Fibroblast of pulmonary artery (primary cell): Measurements from ENCODE around the gene CDC42SE2.

ENCODE experiments used
- DNase-seq: peaks from one replicate; pipeline ENCODE4 v3.0.0-alpha.2; 2010; ENCODE audit warnings: low read depth
- H3K4me3 ChIP-seq: replicated peaks from 2 replicates; pipeline ENCODE4 v1.5.1; 2011; ENCODE audit warnings: low read depth, mild to moderate bottlenecking, control low read depth, low read length, moderate library complexity
- TF ChIP-seq, protein P1 (sequence below): IDR thresholded peaks from 2 replicates; pipeline ENCODE4 v1.5.1; 2011; ENCODE audit warnings: mild to moderate bottlenecking, control low read depth, low read length, inconsistent platforms; ENCODE audit errors: missing control alignments

Gene CDC42SE2

DNA sequence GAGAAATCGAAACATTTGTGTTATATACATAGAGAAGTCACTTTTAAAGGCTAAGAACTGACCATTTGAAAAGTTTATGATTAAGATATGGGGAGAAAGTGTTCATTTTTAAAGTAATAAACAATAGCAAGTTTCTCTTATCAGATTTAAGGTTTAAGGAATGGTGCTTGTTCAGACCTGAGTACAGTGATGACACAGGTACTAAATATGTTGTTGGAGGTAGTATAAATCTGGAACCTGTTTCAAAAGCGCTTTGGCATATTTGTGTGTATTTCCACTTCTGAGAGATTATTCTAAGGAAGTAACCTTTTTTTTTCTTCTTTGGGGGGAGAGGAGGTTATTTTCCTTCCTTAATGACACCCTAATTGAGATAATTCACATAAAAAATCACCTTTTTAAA, 18.4 kb downstream of the CDC42SE2 start:
- H3K4me3 ChIP-seq = no peak overlapping the region
- DNase-seq = no peak

DNA sequence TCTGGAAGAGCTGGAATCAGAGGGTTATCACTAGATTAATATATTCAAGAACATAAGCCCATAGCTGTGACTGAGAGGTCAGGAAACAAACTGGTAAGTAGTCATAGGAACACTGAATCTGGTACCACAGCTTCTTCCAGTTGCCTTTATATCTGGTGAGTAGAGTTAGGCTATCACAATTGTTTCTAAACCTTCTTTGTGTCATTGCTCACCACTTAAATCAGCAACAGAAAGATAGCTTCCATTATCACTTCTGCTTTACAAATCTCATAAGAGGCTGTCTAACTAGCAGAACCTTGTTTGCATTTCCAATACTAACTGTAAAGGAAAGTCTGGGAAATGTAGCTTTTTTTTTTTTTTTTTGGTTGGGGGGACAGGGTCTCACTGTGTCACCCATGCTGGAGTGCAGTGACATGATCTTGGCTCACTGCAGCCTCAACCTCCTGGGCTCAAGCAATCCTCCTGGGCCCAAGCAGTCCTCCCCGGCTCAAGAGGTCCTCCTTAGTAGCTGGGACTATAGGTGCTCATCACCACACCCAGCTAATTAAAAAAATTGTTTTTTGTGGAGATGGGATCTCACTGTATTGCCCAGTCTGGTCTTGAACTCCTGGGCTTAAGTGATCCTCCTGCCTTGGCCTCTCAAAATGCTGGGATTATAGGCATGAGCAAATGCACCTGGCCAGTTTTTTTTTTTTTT, 22.0 kb downstream of the CDC42SE2 start:
- no peak overlapping the region for H3K4me3 ChIP-seq
- no peak for DNase-seq
- TF ChIP-seq, protein P1, sequence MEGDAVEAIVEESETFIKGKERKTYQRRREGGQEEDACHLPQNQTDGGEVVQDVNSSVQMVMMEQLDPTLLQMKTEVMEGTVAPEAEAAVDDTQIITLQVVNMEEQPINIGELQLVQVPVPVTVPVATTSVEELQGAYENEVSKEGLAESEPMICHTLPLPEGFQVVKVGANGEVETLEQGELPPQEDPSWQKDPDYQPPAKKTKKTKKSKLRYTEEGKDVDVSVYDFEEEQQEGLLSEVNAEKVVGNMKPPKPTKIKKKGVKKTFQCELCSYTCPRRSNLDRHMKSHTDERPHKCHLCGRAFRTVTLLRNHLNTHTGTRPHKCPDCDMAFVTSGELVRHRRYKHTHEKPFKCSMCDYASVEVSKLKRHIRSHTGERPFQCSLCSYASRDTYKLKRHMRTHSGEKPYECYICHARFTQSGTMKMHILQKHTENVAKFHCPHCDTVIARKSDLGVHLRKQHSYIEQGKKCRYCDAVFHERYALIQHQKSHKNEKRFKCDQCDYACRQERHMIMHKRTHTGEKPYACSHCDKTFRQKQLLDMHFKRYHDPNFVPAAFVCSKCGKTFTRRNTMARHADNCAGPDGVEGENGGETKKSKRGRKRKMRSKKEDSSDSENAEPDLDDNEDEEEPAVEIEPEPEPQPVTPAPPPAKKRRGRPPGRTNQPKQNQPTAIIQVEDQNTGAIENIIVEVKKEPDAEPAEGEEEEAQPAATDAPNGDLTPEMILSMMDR = no peak

More for the DNA sequence above, 18.4 kb downstream of the CDC42SE2 start:
- TF ChIP-seq, protein P1 = no peak

DNA sequence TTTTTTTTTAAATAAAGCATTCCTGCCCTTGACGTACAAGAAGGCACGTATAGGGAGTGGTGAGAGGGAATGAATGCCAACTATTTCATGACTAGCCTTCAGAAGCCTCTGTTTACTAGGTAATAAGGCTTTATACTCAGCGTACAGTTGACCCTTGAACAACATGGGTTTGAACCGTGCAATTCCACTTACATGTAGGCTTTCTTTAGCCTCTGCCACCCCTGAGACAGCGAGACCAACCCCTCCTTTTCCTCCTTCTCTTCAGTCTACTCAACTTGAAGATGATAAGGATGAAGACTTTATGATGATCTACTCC, 22.5 kb downstream of the CDC42SE2 start:
- H3K4me3 ChIP-seq = no peak overlapping the region
- TF ChIP-seq, protein P1 = no peak
- DNase-seq = no peak

DNA sequence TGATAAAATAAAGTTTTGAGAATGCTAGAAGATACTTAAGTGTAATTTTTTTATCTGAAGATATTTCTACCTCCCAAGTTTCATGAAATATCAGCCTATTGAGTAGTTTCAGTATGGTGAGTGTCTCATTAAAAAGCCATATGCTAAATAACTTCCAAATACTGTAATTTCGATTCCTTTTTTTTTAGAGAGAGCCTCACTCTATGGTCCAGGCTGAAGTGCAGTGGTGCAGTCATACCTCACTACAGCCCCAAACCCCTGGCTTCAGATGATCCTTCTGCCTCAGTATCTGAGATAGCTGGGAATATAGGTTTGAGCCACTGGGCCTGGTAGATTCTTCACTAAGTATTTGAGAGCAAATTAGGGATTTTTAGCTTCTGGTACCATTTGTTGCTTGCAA, 24.5 kb downstream of the CDC42SE2 start:
- no peak overlapping the region for H3K4me3 ChIP-seq
- TF ChIP-seq, protein P1 = no peak
- no peak for DNase-seq

DNA sequence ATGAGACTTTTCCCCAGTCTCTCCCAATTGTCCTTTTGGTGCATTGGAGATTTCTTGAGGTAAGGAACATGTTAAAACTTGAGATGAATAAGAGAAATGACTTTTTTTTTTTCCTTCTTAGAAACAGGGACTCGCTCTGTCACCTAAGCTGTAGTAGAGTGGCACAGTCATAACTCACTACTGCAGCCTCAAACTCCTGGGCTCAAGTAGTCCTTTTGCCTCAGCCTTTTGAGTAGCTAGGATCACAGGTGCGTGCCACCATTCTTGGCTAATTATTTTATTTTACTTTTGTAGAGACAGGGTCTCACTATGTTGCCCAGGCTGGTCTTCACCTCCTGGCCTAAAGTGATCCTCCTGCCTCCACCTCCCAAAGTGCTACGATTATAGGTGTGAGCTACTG, 25.9 kb downstream of the CDC42SE2 start:
- no peak overlapping the region for H3K4me3 ChIP-seq
- TF ChIP-seq, protein P1 = no peak
- no peak for DNase-seq

DNA sequence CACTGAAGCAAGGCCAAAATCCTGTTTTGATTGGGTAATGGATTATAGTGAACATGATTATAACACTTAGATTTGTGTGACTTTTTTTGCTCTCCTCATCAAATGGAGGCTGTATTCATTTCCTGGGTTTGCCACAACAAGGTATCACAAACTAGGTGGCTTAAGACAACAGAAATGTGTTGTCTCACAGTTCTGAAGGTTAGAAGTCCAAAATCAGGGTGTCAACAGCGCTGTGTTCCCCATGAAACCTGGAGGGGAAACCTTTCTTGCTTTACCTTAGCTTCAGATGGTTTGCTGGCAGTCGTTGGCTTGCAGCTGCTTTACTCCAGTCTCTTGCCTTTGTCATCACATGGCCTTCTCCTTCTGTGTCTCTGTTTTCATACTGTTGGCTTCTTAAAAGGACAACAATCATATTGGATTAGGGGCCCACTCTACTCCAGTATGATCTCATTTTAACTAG, 32.4 kb downstream of the CDC42SE2 start:
- H3K4me3 ChIP-seq = no peak overlapping the region
- DNase-seq = no peak
- TF ChIP-seq, protein P1 = no peak

DNA sequence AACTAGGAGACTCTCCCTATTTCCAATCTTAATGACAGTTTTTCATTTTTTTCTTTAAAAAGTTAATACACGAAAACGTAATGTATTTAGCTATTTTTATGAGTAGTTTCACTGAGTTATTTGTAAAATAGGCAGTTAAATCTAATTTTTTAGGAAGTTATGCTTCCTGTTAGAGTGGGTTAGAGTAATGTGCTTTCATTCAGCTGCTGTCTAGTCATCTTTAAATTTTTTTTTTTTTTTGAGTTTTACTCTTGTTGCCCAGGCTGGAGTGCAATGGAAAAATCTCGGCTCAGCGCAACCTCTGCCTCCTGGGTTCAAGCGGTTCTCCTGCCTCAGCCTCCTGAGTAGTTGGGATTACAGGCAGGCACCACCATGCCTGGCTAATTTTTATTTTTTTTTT, 34.0 kb downstream of the CDC42SE2 start:
- no peak overlapping the region for H3K4me3 ChIP-seq
- no peak for DNase-seq
- TF ChIP-seq, protein P1 = no peak
